ENCODE results near the gene RNF17.
A peak's percentile ranks its signal among the peaks of the same experiment; 100 is the strongest.
"Not testable (repeated sequence)": the region's sequence is repeated elsewhere in the genome, so short reads cannot be mapped to it uniquely, and the experiment has no call there.

Gene RNF17, protein sequence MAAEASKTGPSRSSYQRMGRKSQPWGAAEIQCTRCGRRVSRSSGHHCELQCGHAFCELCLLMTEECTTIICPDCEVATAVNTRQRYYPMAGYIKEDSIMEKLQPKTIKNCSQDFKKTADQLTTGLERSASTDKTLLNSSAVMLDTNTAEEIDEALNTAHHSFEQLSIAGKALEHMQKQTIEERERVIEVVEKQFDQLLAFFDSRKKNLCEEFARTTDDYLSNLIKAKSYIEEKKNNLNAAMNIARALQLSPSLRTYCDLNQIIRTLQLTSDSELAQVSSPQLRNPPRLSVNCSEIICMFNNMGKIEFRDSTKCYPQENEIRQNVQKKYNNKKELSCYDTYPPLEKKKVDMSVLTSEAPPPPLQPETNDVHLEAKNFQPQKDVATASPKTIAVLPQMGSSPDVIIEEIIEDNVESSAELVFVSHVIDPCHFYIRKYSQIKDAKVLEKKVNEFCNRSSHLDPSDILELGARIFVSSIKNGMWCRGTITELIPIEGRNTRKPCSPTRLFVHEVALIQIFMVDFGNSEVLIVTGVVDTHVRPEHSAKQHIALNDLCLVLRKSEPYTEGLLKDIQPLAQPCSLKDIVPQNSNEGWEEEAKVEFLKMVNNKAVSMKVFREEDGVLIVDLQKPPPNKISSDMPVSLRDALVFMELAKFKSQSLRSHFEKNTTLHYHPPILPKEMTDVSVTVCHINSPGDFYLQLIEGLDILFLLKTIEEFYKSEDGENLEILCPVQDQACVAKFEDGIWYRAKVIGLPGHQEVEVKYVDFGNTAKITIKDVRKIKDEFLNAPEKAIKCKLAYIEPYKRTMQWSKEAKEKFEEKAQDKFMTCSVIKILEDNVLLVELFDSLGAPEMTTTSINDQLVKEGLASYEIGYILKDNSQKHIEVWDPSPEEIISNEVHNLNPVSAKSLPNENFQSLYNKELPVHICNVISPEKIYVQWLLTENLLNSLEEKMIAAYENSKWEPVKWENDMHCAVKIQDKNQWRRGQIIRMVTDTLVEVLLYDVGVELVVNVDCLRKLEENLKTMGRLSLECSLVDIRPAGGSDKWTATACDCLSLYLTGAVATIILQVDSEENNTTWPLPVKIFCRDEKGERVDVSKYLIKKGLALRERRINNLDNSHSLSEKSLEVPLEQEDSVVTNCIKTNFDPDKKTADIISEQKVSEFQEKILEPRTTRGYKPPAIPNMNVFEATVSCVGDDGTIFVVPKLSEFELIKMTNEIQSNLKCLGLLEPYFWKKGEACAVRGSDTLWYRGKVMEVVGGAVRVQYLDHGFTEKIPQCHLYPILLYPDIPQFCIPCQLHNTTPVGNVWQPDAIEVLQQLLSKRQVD (N-terminal part only)

DNA sequence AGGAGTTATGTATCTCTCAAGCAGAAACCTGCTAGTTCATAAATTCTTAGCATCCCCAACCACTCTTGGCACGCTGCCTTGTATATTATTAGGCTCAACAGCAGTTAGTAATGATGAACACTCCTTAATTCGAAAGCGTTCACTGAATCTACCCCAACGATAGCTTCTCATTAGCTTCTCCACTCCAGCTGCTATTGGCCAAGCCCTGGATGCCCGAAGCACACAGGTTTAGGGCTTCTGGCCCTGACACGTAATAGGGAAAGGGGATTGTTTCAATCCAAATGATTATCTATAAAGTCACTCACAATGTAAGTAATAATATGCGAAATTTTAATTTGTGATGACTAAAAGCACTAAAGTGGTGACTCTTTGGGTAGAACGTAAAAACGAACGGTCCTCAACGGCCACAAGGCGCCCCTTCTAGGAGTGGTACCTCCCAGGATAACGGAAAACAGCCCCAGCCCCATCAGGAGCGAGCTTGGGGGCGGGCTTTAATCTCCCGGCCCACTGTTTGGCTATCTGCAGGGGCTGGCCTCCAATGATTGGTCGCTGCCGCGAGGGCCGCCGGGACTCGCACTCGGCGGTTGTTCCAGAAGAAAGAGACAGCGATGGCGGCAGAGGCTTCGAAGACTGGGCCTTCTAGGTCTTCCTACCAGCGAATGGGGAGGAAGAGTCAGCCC, at the start of gene RNF17:
Gene RNF17 (plus strand): TSS at position 574 of the 680 bp plus-strand sequence. CDS start 35 bp downstream, at position 609.
- DNase-seq = no peak

DNA sequence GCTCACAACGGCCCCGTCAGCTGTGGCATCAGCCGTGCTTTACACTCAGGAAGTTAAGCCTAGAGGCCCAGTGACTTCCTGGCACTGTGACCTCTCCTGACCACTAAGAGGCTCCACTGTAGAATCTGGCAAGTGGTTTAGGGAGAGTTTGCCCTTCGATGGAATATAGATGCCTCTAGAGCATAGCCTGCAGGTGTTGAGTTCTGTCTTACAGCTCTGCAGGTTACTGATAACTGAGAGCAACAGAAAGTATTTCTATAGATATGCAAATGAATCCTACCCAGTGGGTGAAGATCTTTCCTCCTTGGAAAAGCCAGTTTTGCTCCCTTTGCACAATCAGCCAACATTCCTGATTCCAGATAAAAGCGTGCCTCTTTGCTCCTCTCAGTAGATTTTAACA, 48.0 kb upstream of the RNF17 start:
- DNase-seq = no peak

DNA sequence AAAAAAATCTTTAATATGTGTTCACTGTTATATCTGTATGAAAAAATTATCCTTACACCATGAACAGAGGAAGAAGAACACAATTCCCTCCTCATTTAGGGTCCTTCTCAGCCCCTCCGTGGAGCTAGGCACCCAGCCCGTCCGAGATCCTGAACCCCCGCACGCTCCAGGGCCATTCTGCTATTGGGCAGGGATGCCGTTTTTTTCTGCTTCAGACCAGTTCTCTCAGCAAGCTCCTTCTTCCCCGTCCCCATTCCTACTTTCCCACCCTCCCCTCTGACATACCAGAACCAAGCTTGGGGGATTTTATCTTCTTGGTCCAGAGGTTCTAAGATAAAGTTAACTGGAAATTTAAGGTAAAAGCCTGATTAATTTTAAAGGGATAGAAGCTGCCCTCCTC, 47.5 kb upstream of the RNF17 start:
- no peak for DNase-seq

DNA sequence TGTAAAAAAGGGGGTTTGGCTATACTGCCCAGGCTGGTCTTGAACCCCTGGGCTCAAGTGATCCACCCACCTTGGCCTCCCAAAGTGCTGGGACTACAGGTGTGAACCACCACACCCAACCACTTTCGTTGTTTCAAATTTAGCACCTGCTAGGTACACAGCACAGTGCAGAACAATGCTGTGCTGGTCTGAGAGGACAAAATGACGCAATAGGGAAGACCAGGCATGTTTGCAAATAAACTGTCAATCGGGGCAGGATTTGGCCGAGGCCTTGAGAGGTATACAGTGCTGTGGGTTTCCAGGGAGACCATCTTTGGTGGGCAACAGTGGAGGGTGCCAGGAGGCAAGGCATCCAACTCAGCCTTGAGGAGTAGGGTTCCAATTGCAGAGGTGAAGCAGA, 46.8 kb upstream of the RNF17 start:
- DNase-seq = no peak

DNA sequence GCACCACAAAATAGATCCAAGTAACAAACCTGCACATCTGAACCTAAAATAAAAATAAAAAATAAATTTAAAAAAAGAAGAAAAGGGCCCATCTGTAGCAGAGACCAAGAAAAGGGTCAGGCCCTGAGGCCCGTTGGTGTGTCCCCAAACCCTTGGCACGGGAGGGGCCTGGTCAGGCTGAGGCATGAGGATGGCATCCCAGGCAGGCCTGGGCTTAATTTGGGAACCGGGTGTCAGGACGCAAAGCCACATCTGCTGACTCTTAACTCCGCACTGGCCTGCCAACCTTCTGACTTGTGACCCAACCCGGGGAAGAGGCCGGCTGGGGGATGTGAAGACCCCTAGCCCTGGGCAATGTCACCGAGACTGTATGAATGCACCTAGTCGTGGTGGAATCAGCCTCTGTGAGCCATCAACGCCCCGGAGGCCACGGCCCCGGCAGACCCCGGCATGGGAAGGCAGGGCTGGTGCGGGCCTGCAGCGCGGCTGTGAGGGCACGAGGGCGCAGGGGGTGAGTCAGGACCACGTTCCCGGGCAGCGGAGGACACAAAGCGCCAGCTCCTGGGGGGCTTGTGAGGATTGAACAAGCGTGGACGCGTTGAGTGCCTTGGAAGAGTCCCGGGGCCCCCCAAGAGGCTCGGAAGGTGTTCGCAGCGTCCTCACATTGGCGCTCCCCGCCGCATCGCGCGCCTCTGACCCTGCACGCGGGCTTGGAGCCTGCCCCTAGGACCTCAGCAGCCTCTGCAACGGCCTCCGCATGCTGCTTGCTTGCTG, 45.6 kb upstream of the RNF17 start:
- DNase-seq = no peak

DNA sequence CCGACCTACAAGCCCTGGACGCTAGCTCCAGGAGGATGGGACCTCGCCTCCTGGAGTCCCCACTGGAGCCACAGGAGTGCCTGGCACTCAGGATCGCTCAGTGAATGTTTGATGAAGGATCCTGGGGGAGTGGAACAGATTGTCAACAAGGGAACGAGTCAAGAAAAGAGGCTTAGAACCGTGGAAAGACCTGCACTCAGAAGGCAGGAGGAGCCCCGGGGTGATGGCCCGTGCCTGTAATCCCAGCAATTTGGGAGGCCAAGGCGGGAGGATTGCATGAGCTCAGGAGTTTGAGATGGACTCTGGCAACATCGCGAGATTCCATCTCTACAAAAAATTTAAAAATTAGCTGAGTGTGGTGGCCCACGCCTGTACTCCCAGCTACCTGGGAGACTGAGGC, 44.8 kb upstream of the RNF17 start:
- no peak for DNase-seq

DNA sequence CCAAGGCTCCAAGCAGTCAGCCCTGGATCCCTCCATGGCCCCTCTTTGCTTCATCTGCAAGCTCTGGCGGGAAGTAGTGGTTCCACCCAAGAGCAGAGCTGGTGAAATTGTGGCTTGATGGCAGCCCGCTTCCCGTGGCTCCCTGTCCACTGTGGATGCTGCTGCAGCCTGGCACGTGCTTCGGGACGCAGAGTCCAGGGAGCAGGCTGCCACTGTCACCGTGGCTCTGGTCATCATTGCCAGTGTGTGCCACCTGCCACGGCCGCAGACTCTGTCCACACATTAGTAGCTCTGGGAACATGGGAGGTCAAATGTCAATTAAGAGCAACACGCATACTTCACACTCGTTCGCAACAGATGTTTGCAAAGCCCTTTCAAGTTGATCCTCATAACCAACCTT, 40.8 kb upstream of the RNF17 start:
- no peak for DNase-seq

DNA sequence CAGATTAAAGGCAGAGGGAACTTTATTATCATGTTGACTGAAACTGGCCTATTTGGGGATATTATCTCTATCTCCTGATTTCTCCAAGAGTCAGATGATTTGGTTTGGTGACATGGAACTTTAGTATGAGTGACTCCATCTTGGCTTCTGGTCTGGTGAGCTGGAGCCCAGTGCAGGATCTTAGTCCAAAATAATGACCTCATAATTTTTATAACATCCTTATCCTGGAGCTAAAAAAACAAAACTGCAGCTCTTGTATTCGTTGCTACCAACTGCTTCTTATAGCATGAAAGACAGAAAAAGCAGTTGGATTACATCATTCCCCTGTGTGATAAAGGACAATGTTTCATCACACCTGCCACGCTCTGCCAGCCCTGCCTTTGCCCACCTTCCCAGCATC, 39.3 kb upstream of the RNF17 start:
- DNase-seq = no peak

DNA sequence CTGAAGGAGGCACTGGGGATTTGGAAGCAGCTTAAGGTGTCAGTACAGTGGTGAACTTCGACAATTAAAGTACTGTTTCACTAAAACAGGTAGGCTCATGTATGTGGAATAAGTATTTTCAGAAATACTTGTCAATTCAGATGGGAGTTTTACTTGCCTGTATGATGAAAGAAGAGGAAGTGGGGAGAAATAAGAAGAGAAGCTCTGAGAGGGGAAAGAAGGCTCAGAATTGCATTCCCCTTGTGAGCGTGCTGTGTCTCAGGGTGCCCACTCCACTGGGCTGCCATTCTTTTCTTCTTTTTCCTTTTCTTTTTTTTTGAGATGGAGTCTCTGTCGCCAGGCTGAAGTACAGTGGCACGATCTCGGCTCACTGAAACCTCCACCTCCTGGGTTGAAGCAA, 38.6 kb upstream of the RNF17 start:
- no peak for DNase-seq

DNA sequence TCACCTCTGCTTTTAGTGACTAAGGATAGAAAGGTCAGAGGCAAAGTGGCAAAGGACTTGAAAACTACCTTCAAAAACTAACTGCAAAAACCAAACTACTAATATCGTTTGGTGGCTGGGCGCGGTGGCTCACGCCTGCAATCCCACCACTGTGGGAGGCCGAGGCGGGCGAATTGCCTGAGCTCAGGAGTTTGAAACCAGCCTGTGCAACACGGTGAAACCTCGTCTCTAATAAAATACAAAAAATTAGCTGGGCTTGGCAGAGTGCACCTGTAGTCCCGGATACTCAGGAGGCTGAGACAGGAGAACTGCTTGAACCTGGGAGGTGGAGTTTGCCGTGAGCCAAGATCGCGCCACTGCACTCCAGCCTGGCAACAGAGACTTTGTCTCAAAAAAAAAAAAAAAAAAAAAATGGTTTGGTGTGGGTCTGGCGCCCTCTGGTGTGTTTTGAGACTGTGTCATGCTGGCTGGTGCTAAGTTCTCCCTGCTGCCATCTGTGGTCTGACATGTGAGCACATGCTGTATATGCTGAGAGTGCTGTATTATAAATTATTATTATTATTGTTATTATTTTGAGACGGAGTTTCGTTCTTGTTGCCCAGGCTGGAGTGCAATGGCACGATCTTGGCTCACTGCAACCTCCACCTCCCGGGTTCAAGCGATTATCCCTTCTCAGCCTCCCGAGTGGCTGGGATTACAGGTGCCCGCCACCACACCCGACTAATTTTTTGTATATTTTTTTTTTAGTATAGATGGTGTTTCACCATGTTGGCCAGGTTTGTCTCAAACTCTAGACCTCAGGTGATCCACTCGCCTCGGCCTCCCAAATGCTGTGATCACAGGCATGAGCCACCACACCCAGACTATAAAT, 36.0 kb upstream of the RNF17 start:
- DNase-seq = peak; percentile 61

DNA sequence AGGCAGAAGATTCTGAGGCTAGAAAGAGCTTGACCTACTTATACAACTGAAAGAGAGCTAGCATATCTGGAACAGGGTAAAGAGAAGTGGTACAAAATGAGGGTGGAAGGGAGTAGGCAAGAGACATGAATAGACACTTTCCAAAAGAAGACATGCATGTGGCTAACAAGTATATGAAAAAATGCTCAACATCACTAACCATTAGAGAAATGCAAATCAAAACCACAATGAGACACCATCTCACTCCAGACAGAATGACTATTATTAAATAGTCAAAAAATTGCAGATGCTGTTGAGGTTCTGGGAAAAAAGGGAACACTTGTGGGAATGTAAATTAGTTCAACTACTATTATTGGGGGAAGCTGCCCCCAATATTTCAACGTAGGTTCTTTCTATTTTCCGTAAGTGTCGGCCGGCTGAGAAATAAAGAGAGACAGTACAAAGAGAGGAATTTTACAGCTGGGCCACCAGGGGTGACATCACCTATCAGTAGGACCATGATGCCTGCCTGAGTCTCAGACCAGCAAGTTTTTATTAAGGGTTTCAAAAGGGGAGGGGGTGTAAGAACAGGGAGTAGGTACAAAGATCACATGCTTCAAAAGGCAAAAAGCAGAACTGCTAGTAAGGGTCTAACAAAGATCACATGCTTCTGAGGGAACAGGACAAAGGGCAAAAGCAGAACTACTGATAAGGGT, 32.9 kb upstream of the RNF17 start:
- not testable (repeated sequence) for DNase-seq

DNA sequence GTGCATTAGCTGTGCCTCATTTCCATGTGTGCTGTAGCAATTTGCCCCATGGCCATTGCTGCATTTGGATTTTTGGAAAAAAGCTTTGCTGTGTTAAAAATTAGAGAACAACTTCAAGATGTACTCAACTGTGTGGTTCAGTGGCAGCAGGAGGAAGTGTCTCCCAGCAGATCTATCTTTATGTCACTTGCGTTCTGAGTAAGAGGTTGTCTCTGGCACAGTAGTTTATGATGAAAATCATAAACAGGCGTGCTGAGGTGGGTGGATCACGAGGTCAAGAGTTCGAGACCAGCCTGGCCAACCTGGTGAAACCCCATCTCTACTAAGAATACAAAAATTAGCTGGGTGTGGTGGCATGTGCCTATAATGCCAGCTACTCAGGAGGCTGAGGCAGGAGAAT, 29.0 kb upstream of the RNF17 start:
- no peak for DNase-seq

DNA sequence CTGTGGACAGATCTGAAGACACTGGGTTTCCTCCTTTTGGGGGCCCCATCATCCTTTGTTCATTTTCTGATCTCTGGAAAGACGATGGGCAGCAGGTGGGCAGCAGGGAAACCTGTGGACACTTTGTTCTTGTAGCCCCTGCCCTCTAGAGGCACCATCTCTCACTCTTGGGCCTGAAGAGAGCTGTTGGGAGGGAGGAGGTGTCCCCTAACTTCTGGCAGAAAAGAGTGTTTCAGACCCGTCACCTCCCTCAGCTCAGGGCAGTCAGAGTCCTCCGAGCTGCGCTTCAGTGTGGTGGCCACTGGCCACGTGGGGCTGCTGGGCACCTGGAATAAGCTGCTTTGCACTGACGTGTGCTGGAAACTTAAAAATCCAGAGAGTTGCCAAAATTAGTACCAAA, 26.9 kb upstream of the RNF17 start:
- no peak for DNase-seq

DNA sequence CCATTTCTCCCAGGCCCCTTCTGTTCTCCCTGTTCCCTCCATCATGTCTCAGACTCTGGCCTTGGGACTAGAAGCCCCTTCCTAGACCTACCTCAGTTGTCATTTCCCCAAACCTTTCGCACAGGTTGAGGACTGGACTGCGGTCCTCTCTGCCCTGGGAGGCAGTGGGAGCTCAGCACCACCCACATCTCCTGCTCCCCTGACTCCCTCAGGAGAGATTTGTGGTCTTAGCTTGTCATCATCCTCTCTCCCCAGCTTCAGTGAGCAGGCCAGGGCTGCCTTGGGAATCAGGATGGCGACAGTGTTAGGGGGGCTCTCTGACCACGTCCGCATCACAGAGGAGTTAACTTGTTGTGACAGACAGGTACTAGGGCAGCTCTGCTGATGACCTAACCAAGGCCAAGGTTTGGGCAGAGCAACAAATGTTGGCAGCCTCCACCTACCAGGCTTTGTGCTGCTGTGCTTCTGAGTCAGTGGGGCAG, 25.6 kb upstream of the RNF17 start:
- no peak for DNase-seq

DNA sequence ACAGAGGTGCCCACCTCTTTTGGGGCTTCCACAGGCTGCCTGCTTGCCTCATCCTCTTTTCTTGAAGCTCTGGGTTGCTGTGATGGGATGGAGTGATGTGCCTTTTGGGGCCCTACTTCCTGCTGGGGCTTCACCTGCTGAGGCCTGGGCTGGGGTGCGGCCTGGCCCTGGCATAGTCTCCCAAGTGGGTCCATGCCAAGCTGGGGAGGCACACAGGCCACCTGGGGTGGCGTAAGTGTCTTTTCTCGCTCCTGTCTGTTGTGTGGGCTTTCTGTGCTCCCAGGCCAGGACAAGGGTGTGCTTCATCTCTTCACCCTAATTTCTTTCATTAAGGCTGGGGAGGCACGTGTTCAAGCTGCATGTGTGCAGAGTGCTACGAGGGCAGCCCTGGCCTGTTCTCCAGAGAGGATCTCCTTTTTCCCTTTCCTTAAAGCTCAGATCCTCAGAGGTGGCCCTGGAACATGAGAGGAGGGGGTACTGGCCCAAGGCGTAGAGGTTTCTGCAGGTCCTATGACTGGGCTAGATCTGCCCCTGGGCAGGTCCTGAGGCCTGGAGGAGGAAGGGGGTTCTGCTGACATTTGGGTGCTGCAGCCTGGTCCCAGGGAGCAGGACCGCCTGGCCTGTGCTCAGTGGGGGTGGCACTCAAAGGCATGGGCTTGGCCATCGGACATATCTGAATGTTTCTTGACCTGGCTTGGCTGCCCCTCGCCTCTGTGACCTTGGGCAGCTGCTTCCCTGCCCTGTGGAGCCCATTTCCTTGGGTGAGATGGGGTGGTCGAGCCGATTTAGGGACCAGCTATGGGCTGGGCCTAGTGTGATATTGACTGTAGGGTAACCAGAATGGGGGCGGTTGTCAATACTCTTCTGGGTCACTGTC, 23.7 kb upstream of the RNF17 start:
- DNase-seq = no peak

DNA sequence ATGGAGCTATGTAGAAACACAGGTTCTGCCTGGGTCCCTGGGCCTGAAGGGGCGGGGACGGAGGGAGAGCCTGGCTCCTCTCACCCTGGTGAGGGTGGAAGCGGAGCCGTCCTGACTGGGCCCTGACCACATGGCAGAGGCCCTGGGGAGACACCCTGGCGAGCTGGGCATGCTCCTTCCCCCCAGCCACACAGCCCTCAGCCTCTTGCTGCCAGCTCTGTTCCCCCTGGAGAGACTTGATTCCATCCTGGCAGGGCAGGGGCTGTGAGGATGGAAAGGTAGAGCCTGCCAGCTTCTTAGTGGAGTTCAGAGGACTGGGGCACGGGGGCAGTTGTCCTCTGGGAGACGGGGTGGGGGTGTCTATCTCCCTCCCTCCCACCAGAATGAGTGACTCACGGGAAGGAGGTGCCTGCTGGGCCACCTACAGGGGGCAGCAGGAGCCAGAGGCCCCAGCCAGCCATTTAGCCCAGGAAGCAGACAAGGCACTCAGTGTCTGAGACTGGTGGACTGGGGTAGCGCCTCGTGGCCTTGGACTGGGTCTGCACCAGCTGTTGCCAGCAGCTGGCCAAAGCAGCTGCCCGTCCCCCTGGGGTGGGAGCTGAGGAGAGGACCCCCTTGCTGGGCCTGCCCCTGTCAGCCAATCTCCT, 22.8 kb upstream of the RNF17 start:
- DNase-seq = no peak

DNA sequence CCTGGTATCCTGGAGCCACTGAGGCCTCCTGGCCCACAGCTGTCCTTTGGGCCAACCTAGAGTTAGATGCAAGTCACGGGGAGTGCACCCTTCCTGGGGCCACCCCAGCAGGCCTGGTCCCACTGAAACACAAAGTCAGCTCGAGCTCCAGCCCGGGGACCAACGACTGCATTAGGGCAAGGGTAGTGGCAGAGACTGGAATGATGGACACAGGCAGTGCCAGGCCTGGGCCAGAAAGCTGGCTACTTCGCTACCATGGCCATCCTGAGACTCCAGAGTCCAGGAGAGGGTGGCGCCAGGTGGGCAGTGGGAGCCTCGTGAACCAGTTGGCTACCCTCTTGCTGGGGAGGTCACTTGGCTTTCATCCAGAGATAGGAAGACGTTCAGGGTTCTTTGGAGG, 22.2 kb upstream of the RNF17 start:
- no peak for DNase-seq

DNA sequence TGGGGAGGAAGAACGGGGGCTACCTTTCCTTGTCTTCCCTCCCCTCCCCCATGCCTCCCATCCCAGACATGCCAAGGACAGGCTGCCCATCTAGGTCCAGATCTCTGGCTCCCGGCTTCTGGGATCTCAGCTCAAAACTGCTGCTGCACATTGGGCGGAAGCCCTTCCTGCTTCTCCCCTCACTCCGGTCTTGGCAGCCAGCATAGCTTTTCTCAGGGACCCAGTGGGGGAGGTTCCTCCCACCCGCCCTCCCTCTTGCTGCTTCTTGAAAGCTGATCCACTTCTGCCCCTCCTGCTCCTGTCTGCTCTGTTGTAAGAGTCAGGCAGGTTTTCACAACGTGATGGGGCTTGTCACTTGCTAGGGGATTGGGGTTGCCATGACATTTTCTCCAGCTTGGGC, 21.7 kb upstream of the RNF17 start:
- DNase-seq = no peak

Data from stimulated activated CD4-positive, alpha-beta T cell treated with anti-CD3 and anti-CD28 coated beads, Interleukin-1b, Interleukin-23, amount 100 ng/mL, for 48 hours (primary cell).